Left lung (tissue), 14 donors: ENCODE results near the gene CDC42EP3. TPM values are rescaled to one million over a fixed set of nuclear protein-coding genes. Genes with fewer than 3 reads are reported as not detected.
A peak's percentile ranks its signal among the peaks of the same experiment; 100 is the strongest.

Experiments used
- ATAC-seq: fragments of 200-7000 bp; cut with Tn5 transposase; one replicate; pipeline ENCODE4 v1.9.1; 2020; ENCODE audit warnings: moderate library complexity
- DNase-seq, 4 donors: peaks; one replicate each; pipeline ENCODE4 v3.0.0-alpha.2; 2013 to 2020
- H3K27ac ChIP-seq, 2 donors: fragments of 200-600 bp; sonication (generic) in 1 of 2; one replicate each; pipeline versions ENCODE4 v1.5.0 to v1.8.0; 2020 to 2021
- H3K27me3 ChIP-seq, 2 donors: fragments of 200-600 bp; sonication (generic) in 1 of 2; one replicate each; pipeline versions ENCODE4 v1.5.0 to v1.8.0; 2020 to 2021
- H3K36me3 ChIP-seq, 2 donors: fragments of 200-600 bp; sonication (generic) in 1 of 2; one replicate each; pipeline versions ENCODE4 v1.5.0 to v1.8.0; 2020 to 2021
- H3K4me1 ChIP-seq, 2 donors: fragments of 200-600 bp; one replicate each; pipeline ENCODE4 v1.8.0; 2021
- H3K4me3 ChIP-seq, 2 donors: fragments of 200-600 bp; sonication (generic) in 1 of 2; one replicate each; pipeline versions ENCODE4 v1.5.0 to v1.8.0; 2020 to 2021; ENCODE audit warnings: mild to moderate bottlenecking in 1 of 2
- H3K9me3 ChIP-seq, 2 donors: fragments of 200-600 bp; sonication (generic) in 1 of 2; one replicate each; pipeline versions ENCODE4 v1.5.0 to v1.8.0; 2020 to 2021
- intact Hi-C, 2 donors: fragments of 100-400 bp; cut with DNase I; formaldehyde crosslinking; loops; one replicate each; pipeline versions ENCODE4 v1.11.2 to v1.14.2; 2022
- long read RNA-seq, 12 donors: library from polyadenylated mRNA in 2 of 12; unstranded in 2 of 12; transcript quantifications; one replicate each; pipeline ENCODE4 v2.0.0 and lab custom pipeline, GENCODE V29; 2019 to 2026
- polyA plus RNA-seq, 6 donors: library from polyadenylated mRNA; unstranded; fragments of 120-200 nt; gene quantifications; one replicate each; pipeline ENCODE4 v1.2.1, GENCODE V29; 2013; ENCODE audit not compliant: insufficient read length in 6 of 6
- total RNA-seq, 2 donors: library from RNA; stranded (reverse); fragmentation: NEBNext Ultra II Directional; extraction: Animal tissue kit (Norgen Biotek cat#: 25700); gene quantifications; one replicate each; pipeline ENCODE4 v1.2.1, GENCODE V29; 2021
- TF ChIP-seq, protein P1 (sequence below), 2 donors: fragments of 200-600 bp; sonication (generic) in 1 of 2; IDR thresholded peaks; one replicate each; pipeline versions ENCODE4 v1.5.0 to v1.8.0; 2021; ENCODE audit warnings: antibody characterized with exemption in 2 of 2
- donor health status: DM: no; HTN: yes; CAD: no.
- donor health status: DM: no; HTN: no; CAD: no.

Gene CDC42EP3
- 10 to 100 TPM; 37.7 to 53.8 TPM for total RNA-seq
- polyA plus RNA-seq, result 10 to 100 TPM; 17.3 to 26.7 (median 24.5) TPM
- long read RNA-seq, donor 1, full-length matches to known transcripts, result 13 of 18 reads
- long read RNA-seq, donor 1, partial matches to known transcripts, result 5 of 18 reads
- long read RNA-seq, donor 1, other reads (novel, unspliced or antisense), result 0 of 18 reads
- long read RNA-seq, donor 2, full-length matches to known transcripts, result 9 of 9 reads
- long read RNA-seq, donor 2, partial matches to known transcripts, result 0 of 9 reads
- long read RNA-seq, donor 2, other reads (novel, unspliced or antisense), result 0 of 9 reads
- long read RNA-seq, donor 3, full-length matches to known transcripts, result 8 of 8 reads
- long read RNA-seq, donor 3, partial matches to known transcripts, result 0 of 8 reads
- long read RNA-seq, donor 3, other reads (novel, unspliced or antisense), result 0 of 8 reads
- long read RNA-seq, donor 4, full-length matches to known transcripts, result 11 of 18 reads
- long read RNA-seq, donor 4, partial matches to known transcripts, result 0 of 18 reads
- long read RNA-seq, donor 4, other reads (novel, unspliced or antisense), result 7 of 18 reads
- long read RNA-seq, donor 5, full-length matches to known transcripts, result 11 of 11 reads
- long read RNA-seq, donor 5, partial matches to known transcripts, result 0 of 11 reads
- long read RNA-seq, donor 5, other reads (novel, unspliced or antisense), result 0 of 11 reads
- long read RNA-seq, donor 6, full-length matches to known transcripts, result 6 of 6 reads
- long read RNA-seq, donor 6, partial matches to known transcripts, result 0 of 6 reads
- long read RNA-seq, donor 6, other reads (novel, unspliced or antisense), result 0 of 6 reads
- long read RNA-seq, donor 7, full-length matches to known transcripts, result 3 of 3 reads
- long read RNA-seq, donor 7, partial matches to known transcripts, result 0 of 3 reads
- long read RNA-seq, donor 7, other reads (novel, unspliced or antisense), result 0 of 3 reads
- long read RNA-seq, donor 8, full-length matches to known transcripts, result 5 of 5 reads
- long read RNA-seq, donor 8, partial matches to known transcripts, result 0 of 5 reads
- long read RNA-seq, donor 8, other reads (novel, unspliced or antisense), result 0 of 5 reads
- long read RNA-seq, donor 9, result 0 reads
- long read RNA-seq, donor 10, full-length matches to known transcripts, result 7 of 14 reads
- long read RNA-seq, donor 10, partial matches to known transcripts, result 0 of 14 reads
- long read RNA-seq, donor 10, other reads (novel, unspliced or antisense), result 7 of 14 reads
- long read RNA-seq, donor 11, full-length matches to known transcripts, result 9 of 9 reads
- long read RNA-seq, donor 11, partial matches to known transcripts, result 0 of 9 reads
- long read RNA-seq, donor 11, other reads (novel, unspliced or antisense), result 0 of 9 reads
- long read RNA-seq, donor 12, full-length matches to known transcripts, result 9 of 9 reads
- long read RNA-seq, donor 12, partial matches to known transcripts, result 0 of 9 reads
- long read RNA-seq, donor 12, other reads (novel, unspliced or antisense), result 0 of 9 reads

GRCh38 chr2:37671009-37671815 lies at the start of gene CDC42EP3:
CDC42EP3 (minus strand) TSS chr2:37671642; CDS start chr2:37646587, 25,055 bp downstream.
- H3K4me3 ChIP-seq, result peak within 1 kb of the TSS; percentile 76 to 86
- ATAC-seq, result peak; percentile 84
- H3K4me1 ChIP-seq, result peaks cover 19 to 76% of the 10 kb centered on the region in 2 donors
- H3K27ac ChIP-seq, result peak within 1 kb of the TSS; percentile 90 to 97
- DNase-seq, result peak in 3 of 4 donors; percentile 42 to 96 (median 81)
- H3K27me3 ChIP-seq, result no peaks in the 10 kb centered on the region
- TF ChIP-seq, protein P1, sequence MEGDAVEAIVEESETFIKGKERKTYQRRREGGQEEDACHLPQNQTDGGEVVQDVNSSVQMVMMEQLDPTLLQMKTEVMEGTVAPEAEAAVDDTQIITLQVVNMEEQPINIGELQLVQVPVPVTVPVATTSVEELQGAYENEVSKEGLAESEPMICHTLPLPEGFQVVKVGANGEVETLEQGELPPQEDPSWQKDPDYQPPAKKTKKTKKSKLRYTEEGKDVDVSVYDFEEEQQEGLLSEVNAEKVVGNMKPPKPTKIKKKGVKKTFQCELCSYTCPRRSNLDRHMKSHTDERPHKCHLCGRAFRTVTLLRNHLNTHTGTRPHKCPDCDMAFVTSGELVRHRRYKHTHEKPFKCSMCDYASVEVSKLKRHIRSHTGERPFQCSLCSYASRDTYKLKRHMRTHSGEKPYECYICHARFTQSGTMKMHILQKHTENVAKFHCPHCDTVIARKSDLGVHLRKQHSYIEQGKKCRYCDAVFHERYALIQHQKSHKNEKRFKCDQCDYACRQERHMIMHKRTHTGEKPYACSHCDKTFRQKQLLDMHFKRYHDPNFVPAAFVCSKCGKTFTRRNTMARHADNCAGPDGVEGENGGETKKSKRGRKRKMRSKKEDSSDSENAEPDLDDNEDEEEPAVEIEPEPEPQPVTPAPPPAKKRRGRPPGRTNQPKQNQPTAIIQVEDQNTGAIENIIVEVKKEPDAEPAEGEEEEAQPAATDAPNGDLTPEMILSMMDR (IDR thresholded peaks at IDR 0.05), result no peak
- peaks cover 0 to 11% of the 10 kb centered on the region in 2 donors for H3K36me3 ChIP-seq
- intact Hi-C loops, result no loop called here
- H3K9me3 ChIP-seq, result no peaks in the 10 kb centered on the region

DNA sequence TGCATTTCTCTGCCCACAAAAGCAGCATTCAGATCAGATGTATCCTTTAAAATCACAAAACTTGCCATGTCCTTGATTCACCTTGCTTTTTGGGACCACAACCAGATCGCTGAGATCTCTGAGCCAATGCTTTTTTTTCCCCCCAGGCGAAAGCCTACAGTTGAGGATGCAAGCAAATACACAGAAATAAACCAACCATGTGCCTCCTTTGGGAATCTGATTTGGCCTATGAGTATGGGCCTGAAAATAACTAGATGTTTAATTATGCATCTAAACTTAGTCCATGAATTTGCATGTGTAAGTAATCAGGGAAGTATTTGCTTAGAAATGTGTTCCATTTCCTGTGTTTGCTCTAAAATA lies 49.7 kb upstream of the CDC42EP3 start:
- H3K4me3 ChIP-seq, result no peak overlapping the region
- TF ChIP-seq, protein P1 (IDR thresholded peaks at IDR 0.05), result no peak
- no peaks in the 10 kb centered on the region for H3K4me1 ChIP-seq
- H3K27me3 ChIP-seq, result no peaks in the 10 kb centered on the region
- no peaks in the 10 kb centered on the region for H3K36me3 ChIP-seq
- no peak overlapping the region for H3K27ac ChIP-seq
- no peak for DNase-seq
- ATAC-seq, result no peak
- H3K9me3 ChIP-seq, result no peaks in the 10 kb centered on the region
- intact Hi-C loops, result no loop called here

DNA sequence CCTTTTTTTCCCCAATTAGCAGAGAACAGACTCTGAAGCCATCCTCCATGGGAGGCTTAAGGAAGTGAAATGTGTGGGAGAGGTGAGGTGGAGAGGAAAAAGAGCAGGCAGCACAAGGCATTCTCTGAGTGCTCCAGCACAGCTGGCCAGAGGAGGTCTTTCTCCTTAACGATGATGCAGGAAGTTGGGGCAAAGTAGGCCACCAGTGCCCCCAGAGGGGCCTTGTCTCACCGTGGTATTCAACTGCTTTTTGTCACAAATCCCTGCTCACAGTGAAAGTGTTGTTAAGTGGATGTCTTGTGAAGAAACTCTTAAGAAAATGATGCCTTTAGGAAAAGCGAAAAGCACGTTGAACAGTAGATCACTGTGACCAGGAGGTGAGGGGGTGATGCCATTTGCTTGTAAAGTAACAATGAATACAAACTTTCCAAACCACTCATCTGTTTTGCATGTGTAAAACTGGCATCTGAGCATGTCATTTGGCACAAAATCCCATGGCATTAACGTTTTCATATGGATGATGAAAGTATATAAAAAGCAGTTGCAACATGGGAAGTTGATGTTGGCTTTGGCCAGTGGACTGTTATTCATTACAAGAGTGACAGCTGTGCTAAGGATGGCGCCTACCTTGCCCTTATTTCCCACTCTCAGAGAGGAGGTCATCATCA lies 49.2 kb upstream of the CDC42EP3 start:
- Histone ChIP-seq H3K9me3 (peaks cover 0 to 5% of the 10 kb centered on the region in 2 donors), H3K4me1 (no peaks in the 10 kb centered on the region), H3K4me3 (no peak overlapping the region), H3K27ac (no peak overlapping the region), H3K27me3 (no peaks in the 10 kb centered on the region), H3K36me3 (no peaks in the 10 kb centered on the region)
- TF ChIP-seq, protein P1 (IDR thresholded peaks at IDR 0.05), result no peak
- ATAC-seq, result no peak
- DNase-seq, result no peak
- intact Hi-C loops, result no loop called here

GRCh38 chr2:37718515-37719161 lies 47.2 kb upstream of the CDC42EP3 start:
- no peaks in the 10 kb centered on the region for H3K4me1 ChIP-seq
- intact Hi-C loops, result no loop called here
- no peaks in the 10 kb centered on the region for H3K36me3 ChIP-seq
- ATAC-seq (no peak), DNase-seq (no peak)
- TF ChIP-seq, protein P1 (IDR thresholded peaks at IDR 0.05), result no peak
- no peak overlapping the region for H3K27ac ChIP-seq
- H3K9me3 ChIP-seq, result peaks cover 0 to 15% of the 10 kb centered on the region in 2 donors
- no peaks in the 10 kb centered on the region for H3K27me3 ChIP-seq
- H3K4me3 ChIP-seq, result no peak overlapping the region
